Duodenal mucosa (tissue), 2 donors: Measurements from ENCODE around the gene SPIRE1.

Source experiments
- H3K27ac ChIP-seq: one replicate; pipeline ENCODE4 v1.7.0; 2013; ENCODE audit warnings: low read depth, low read length
- H3K27me3 ChIP-seq, 2 donors: one replicate each; pipeline ENCODE4 v1.7.0; 2013; ENCODE audit warnings: low read length in 2 of 2, control low read depth in 1 of 2; ENCODE audit not compliant: insufficient read depth in 2 of 2, control insufficient read depth in 1 of 2
- H3K36me3 ChIP-seq, 2 donors: one replicate each; pipeline ENCODE4 v1.7.0; 2013; ENCODE audit warnings: low read length in 2 of 2, control low read depth in 1 of 2; ENCODE audit not compliant: insufficient read depth in 2 of 2, control insufficient read depth in 1 of 2
- H3K4me1 ChIP-seq, 2 donors: one replicate each; pipeline ENCODE4 v1.7.0; 2013; ENCODE audit warnings: low read length in 2 of 2, control low read depth in 1 of 2; ENCODE audit not compliant: insufficient read depth in 2 of 2, control insufficient read depth in 1 of 2
- H3K4me3 ChIP-seq, 2 donors: one replicate each; pipeline ENCODE4 v1.7.0; 2013; ENCODE audit warnings: low read length in 2 of 2, low read depth in 1 of 2
- H3K9ac ChIP-seq, 2 donors: one replicate each; pipeline ENCODE4 v1.7.0; 2013; ENCODE audit warnings: low read length in 2 of 2, low read depth in 1 of 2
- H3K9me3 ChIP-seq, 2 donors: one replicate each; pipeline ENCODE4 v1.7.0; 2013; ENCODE audit warnings: low read length in 2 of 2, control low read depth in 1 of 2; ENCODE audit not compliant: control insufficient read depth in 1 of 2

Gene SPIRE1

GRCh38 chr18:12398625-12399024, 259.3 kb downstream of the SPIRE1 start:
- Histone ChIP-seq H3K27me3 (no peaks in the 10 kb centered on the region), H3K4me1 (peaks cover 0 to 5% of the 10 kb centered on the region in 2 donors), H3K9ac (no peak overlapping the region), H3K27ac (no peak overlapping the region), H3K36me3 (no peaks in the 10 kb centered on the region), H3K9me3 (no peaks in the 10 kb centered on the region), H3K4me3 (no peak overlapping the region)

- H3K27ac ChIP-seq, result no peak overlapping the region
- no peaks in the 10 kb centered on the region for H3K27me3 ChIP-seq
- no peak overlapping the region for H3K4me3 ChIP-seq
These were observed 260.1 kb downstream of the SPIRE1 start for GRCh38 chr18:12397793-12398192.

GRCh38 chr18:12397254-12397653, 260.7 kb downstream of the SPIRE1 start:
- Histone ChIP-seq H3K4me1 (peaks cover 0 to 5% of the 10 kb centered on the region in 2 donors), H3K36me3 (no peaks in the 10 kb centered on the region), H3K27me3 (no peaks in the 10 kb centered on the region), H3K9me3 (no peaks in the 10 kb centered on the region), H3K27ac (no peak overlapping the region), H3K9ac (no peak overlapping the region), H3K4me3 (no peak overlapping the region)

More at GRCh38 chr18:12397793-12398192, 260.1 kb downstream of the SPIRE1 start:
- peaks cover 0 to 5% of the 10 kb centered on the region in 2 donors for H3K4me1 ChIP-seq
- no peak overlapping the region for H3K9ac ChIP-seq
- H3K36me3 ChIP-seq, result no peaks in the 10 kb centered on the region
- H3K9me3 ChIP-seq, result no peaks in the 10 kb centered on the region
